ENCODE data around the gene STRA6. TPM values are rescaled to one million over a fixed set of nuclear protein-coding genes. Genes with fewer than 3 reads are reported as not detected.

The STRA6 gene
- total and polyA plus RNA-seq, 2 donors = 2.2 to 21.9 TPM

- WGBS = 73% methylated on average over 11 of the region's 11 CpGs
- Histone ChIP-seq H3K4me1 (ENCODE audit: insufficient read depth) (no peaks in the 10 kb centered on the region), H3K27ac (ENCODE audit: low read depth) (no peak overlapping the region), H3K36me3 (ENCODE audit: insufficient read depth) (no peaks in the 10 kb centered on the region), H3K4me3 (ENCODE audit: low read depth, low read length) (no peak overlapping the region)
- DNase-seq (ENCODE audit: extremely low spot score) = no peak
Measured at GRCh38 chr15:74220475-74221248, 18.1 kb upstream of the STRA6 start.

GRCh38 chr15:74217907-74218885, 15.6 kb upstream of the STRA6 start:
- no peak for DNase-seq (ENCODE audit: extremely low spot score)
- H3K36me3 ChIP-seq (ENCODE audit: insufficient read depth) = no peaks in the 10 kb centered on the region
- no peak overlapping the region for H3K27ac ChIP-seq (ENCODE audit: low read depth)
- no peaks in the 10 kb centered on the region for H3K4me1 ChIP-seq (ENCODE audit: insufficient read depth)
- WGBS = 91% methylated on average over 16 of the region's 16 CpGs
- no peak overlapping the region for H3K4me3 ChIP-seq (ENCODE audit: low read depth, low read length)

- Histone ChIP-seq H3K4me1 (ENCODE audit: insufficient read depth) (no peaks in the 10 kb centered on the region), H3K36me3 (ENCODE audit: insufficient read depth) (no peaks in the 10 kb centered on the region), H3K4me3 (ENCODE audit: low read depth, low read length) (no peak overlapping the region), H3K27ac (ENCODE audit: low read depth) (no peak overlapping the region)
- no peak for DNase-seq (ENCODE audit: extremely low spot score)
- 75% methylated on average over 3 of the region's 3 CpGs for WGBS
Measured at GRCh38 chr15:74216949-74217348, 14.4 kb upstream of the STRA6 start.

GRCh38 chr15:74215958-74216357, 13.4 kb upstream of the STRA6 start:
- WGBS = 88% methylated on average over 8 of the region's 8 CpGs
- Histone ChIP-seq H3K4me1 (ENCODE audit: insufficient read depth) (no peaks in the 10 kb centered on the region), H3K4me3 (ENCODE audit: low read depth, low read length) (no peak overlapping the region), H3K36me3 (ENCODE audit: insufficient read depth) (no peaks in the 10 kb centered on the region), H3K27ac (ENCODE audit: low read depth) (no peak overlapping the region)
- no peak for DNase-seq (ENCODE audit: extremely low spot score)

- no peak overlapping the region for H3K4me3 ChIP-seq (ENCODE audit: low read depth, low read length)
- DNase-seq (ENCODE audit: extremely low spot score) = no peak
- H3K36me3 ChIP-seq (ENCODE audit: insufficient read depth) = no peaks in the 10 kb centered on the region
- 78% methylated on average over 6 of the region's 6 CpGs for WGBS
- no peak overlapping the region for H3K27ac ChIP-seq (ENCODE audit: low read depth)
- H3K4me1 ChIP-seq (ENCODE audit: insufficient read depth) = no peaks in the 10 kb centered on the region
Measured at GRCh38 chr15:74214324-74215021, 11.9 kb upstream of the STRA6 start.

GRCh38 chr15:74213858-74214284, 11.3 kb upstream of the STRA6 start:
- H3K27ac ChIP-seq (ENCODE audit: low read depth) = no peak overlapping the region
- no peak overlapping the region for H3K4me3 ChIP-seq (ENCODE audit: low read depth, low read length)
- 61% methylated on average over 7 of the region's 7 CpGs for WGBS
- no peaks in the 10 kb centered on the region for H3K36me3 ChIP-seq (ENCODE audit: insufficient read depth)
- H3K4me1 ChIP-seq (ENCODE audit: insufficient read depth) = no peaks in the 10 kb centered on the region
- no peak for DNase-seq (ENCODE audit: extremely low spot score)

GRCh38 chr15:74212494-74212893, 9.9 kb upstream of the STRA6 start:
- WGBS = 89% methylated on average over 9 of the region's 9 CpGs

GRCh38 chr15:74211656-74212055, 9.1 kb upstream of the STRA6 start:
- Histone ChIP-seq H3K4me3 (ENCODE audit: low read depth, low read length) (no peak overlapping the region), H3K4me1 (ENCODE audit: insufficient read depth) (no peaks in the 10 kb centered on the region), H3K36me3 (ENCODE audit: insufficient read depth) (no peaks in the 10 kb centered on the region), H3K27ac (ENCODE audit: low read depth) (no peak overlapping the region)
- WGBS = 100% methylated on average over 1 of the region's 1 CpG
- DNase-seq (ENCODE audit: extremely low spot score) = no peak

More at GRCh38 chr15:74212494-74212893, 9.9 kb upstream of the STRA6 start:
- no peaks in the 10 kb centered on the region for H3K4me1 ChIP-seq (ENCODE audit: insufficient read depth)
- no peak overlapping the region for H3K27ac ChIP-seq (ENCODE audit: low read depth)
- no peak for DNase-seq (ENCODE audit: extremely low spot score)
- no peaks in the 10 kb centered on the region for H3K36me3 ChIP-seq (ENCODE audit: insufficient read depth)
- no peak overlapping the region for H3K4me3 ChIP-seq (ENCODE audit: low read depth, low read length)

- Histone ChIP-seq H3K4me3 (ENCODE audit: low read depth, low read length) (no peak overlapping the region), H3K4me1 (ENCODE audit: insufficient read depth) (no peaks in the 10 kb centered on the region), H3K27ac (ENCODE audit: low read depth) (no peak overlapping the region), H3K36me3 (ENCODE audit: insufficient read depth) (no peaks in the 10 kb centered on the region)
- DNase-seq (ENCODE audit: extremely low spot score) = no peak
Measured at GRCh38 chr15:74210729-74211128, 8.1 kb upstream of the STRA6 start.

- Histone ChIP-seq H3K4me1 (ENCODE audit: insufficient read depth) (no peaks in the 10 kb centered on the region), H3K27ac (ENCODE audit: low read depth) (no peak overlapping the region), H3K4me3 (ENCODE audit: low read depth, low read length) (no peak overlapping the region), H3K36me3 (ENCODE audit: insufficient read depth) (no peaks in the 10 kb centered on the region)
- WGBS = 28% methylated on average over 4 of the region's 4 CpGs
- no peak for DNase-seq (ENCODE audit: extremely low spot score)
Measured at GRCh38 chr15:74209997-74210671, 7.5 kb upstream of the STRA6 start.

- no peaks in the 10 kb centered on the region for H3K4me1 ChIP-seq (ENCODE audit: insufficient read depth)
- H3K27ac ChIP-seq (ENCODE audit: low read depth) = no peak overlapping the region
- no peak for DNase-seq (ENCODE audit: extremely low spot score)
- no peak overlapping the region for H3K4me3 ChIP-seq (ENCODE audit: low read depth, low read length)
- WGBS = 81% methylated on average over 5 of the region's 5 CpGs
- no peaks in the 10 kb centered on the region for H3K36me3 ChIP-seq (ENCODE audit: insufficient read depth)
Measured at GRCh38 chr15:74209560-74209958, 7.0 kb upstream of the STRA6 start.

- H3K4me3 ChIP-seq (ENCODE audit: low read depth, low read length) = no peak overlapping the region
- H3K36me3 ChIP-seq (ENCODE audit: insufficient read depth) = no peaks in the 10 kb centered on the region
- 61% methylated on average over 11 of the region's 11 CpGs for WGBS
- DNase-seq (ENCODE audit: extremely low spot score) = no peak
- no peak overlapping the region for H3K27ac ChIP-seq (ENCODE audit: low read depth)
- no peaks in the 10 kb centered on the region for H3K4me1 ChIP-seq (ENCODE audit: insufficient read depth)
Measured at GRCh38 chr15:74208901-74209559, 6.4 kb upstream of the STRA6 start.

- DNase-seq (ENCODE audit: extremely low spot score) = no peak
- Histone ChIP-seq H3K27ac (ENCODE audit: low read depth) (no peak overlapping the region), H3K36me3 (ENCODE audit: insufficient read depth) (no peaks in the 10 kb centered on the region), H3K4me3 (ENCODE audit: low read depth, low read length) (no peak overlapping the region), H3K4me1 (ENCODE audit: insufficient read depth) (no peaks in the 10 kb centered on the region)
- 84% methylated on average over 6 of the region's 6 CpGs for WGBS
Measured at GRCh38 chr15:74208496-74208895, 5.9 kb upstream of the STRA6 start.

All from urinary bladder (tissue), 4 donors.